ENCODE measurements around the gene SAP25.

- TF ChIP-seq, protein P1, sequence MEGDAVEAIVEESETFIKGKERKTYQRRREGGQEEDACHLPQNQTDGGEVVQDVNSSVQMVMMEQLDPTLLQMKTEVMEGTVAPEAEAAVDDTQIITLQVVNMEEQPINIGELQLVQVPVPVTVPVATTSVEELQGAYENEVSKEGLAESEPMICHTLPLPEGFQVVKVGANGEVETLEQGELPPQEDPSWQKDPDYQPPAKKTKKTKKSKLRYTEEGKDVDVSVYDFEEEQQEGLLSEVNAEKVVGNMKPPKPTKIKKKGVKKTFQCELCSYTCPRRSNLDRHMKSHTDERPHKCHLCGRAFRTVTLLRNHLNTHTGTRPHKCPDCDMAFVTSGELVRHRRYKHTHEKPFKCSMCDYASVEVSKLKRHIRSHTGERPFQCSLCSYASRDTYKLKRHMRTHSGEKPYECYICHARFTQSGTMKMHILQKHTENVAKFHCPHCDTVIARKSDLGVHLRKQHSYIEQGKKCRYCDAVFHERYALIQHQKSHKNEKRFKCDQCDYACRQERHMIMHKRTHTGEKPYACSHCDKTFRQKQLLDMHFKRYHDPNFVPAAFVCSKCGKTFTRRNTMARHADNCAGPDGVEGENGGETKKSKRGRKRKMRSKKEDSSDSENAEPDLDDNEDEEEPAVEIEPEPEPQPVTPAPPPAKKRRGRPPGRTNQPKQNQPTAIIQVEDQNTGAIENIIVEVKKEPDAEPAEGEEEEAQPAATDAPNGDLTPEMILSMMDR (IDR thresholded peaks at IDR 0.05): no peak
- TF ChIP-seq POLR2A (IDR thresholded peaks at IDR 0.05): no peak
Measured at GRCh38 chr7:100607111-100607510, 33.4 kb upstream of the SAP25 start.
